HG03196 (cell line): Measurements from ENCODE around the gene DFFB.
"Not testable (repeated sequence)": the region's sequence is repeated elsewhere in the genome, so short reads cannot be mapped to it uniquely, and the experiment has no call there.

ENCODE experiments used
- ATAC-seq: cut with Tn5 transposase; IDR thresholded peaks from one replicate; pipeline ENCODE4 v1.9.1; 2021; ENCODE audit not compliant: unreplicated experiment

DFFB gene

DNA sequence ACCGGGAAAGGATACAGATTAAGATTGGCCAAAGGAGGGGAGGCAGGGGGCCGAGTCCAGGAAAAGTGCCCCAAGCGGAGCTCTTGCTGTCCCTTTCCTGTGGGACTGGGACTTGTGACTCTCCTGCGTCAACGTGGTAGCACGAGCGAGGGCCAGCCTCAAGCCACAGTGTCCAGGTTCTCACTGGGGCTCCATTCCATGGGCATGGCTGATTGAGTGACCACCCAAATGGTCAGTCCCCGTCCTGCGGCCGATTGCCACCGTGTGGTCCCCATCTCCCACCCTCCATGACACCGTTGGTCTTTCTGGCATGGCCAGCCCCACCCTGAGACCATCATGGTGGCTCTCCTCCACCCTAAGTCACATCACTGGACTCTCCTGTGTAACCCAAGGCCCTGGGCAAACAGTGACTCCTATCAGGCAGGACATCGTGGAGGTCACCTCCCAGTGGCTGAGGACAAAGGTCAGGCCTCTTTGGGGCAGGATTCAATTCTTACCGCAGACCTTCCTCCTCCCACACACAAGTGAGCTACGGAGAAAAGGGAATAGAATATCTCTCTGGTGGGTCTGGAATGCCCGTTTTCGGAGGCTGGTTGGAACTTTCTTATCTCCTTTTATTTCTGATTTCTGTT, 51.7 kb downstream of the DFFB start:
- no peak for ATAC-seq

DNA sequence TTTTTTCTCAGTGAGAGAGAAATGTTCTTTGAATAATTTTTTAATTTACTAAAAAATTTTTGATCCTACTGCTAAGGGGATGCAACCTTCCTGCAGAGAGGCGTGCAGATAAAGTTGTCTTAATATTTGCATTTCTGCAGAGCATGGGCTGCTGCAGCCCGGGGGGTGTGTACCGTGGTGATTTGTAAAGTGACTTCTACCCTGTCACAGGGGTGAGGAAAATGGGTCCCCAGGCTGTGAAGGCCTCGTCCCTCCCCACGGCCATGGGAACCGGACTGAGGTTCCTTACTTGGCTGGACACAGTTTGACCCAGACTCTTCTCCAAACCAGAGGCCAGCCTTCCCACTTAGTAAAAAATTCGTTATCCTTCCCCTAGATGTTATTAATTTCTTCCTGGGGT, 52.3 kb downstream of the DFFB start:
- ATAC-seq, result no peak

DNA sequence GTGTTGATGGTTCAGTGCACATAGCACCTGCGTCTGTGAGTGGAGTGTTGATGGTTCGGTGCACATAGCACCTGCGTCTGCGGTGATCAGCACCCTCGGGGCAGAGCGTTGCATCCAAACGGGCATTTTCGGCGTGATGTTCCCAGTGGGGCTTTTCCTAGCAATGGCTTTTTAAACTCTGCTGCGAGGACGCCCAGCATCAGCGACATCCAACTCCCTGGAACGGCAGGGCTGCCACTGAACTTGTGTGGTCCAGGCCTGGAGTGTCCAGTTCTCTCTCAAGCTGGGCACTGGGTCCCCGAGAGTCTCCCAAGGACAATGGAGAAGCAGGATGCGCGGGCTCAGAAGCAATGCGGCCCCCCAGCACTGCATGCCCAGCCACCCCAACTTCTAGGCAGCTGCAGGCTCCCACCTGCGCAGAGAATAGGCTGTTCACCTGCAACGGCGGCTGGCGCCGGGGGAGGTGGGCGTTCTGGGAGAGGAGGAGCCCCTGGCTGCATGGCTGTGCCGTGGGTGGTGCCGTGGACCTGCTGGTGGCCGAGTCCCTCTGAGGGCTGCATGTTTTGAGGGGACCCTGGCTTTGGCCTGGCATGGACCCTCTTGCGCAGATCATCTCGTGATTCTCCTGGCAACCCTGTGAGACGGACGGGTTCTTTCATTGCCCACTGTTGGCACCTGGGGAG, 52.9 kb downstream of the DFFB start:
- ATAC-seq, result no peak

DNA sequence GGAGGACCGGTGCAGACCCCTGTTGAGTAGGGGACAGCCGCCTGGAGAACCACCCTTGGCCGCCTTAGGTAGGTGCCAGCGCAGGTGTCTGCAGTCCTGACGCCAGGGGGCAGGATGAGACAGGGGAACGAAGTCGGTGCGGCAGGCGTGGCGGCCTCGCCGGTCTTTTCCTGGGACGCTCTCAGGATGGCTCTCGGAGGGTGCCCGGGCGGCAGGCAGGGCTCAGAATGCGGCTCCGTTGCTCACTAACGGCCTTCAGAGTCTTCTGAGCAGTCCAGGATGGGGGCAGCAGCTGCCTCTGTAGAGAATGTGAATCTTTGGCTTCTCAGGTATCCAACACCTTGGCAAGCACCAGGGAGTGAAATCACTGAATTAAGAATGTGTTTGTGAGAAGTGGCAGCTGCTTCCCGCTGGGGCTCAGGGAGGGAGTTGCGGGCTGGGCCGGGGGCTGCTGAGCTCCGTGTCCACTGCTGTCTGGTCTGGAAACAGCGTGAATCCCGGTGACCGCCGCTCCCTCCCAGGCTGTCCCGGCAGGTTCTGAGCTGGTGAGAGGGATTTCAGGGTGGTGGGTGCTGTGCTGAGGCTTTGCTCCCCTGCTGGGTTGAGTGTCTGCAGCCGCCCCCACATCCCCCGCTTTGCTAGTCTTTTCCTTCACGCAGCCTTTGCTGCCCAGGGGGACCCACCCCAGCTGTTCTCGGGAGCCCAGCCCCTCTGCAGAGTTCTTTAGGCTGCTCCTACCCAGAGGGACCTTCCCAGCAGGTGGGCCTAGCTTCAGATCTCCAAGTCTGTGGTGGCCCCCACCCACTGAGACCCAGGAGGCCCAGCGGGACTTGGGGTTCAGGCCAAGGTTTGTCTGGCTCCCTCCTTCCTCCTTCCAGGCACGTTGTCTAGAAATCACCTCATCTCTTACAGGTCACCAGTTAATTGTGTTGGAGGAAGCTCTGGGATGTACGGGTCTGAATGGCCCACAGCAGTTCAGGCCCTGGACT, 53.9 kb downstream of the DFFB start:
- ATAC-seq, result no peak

DNA sequence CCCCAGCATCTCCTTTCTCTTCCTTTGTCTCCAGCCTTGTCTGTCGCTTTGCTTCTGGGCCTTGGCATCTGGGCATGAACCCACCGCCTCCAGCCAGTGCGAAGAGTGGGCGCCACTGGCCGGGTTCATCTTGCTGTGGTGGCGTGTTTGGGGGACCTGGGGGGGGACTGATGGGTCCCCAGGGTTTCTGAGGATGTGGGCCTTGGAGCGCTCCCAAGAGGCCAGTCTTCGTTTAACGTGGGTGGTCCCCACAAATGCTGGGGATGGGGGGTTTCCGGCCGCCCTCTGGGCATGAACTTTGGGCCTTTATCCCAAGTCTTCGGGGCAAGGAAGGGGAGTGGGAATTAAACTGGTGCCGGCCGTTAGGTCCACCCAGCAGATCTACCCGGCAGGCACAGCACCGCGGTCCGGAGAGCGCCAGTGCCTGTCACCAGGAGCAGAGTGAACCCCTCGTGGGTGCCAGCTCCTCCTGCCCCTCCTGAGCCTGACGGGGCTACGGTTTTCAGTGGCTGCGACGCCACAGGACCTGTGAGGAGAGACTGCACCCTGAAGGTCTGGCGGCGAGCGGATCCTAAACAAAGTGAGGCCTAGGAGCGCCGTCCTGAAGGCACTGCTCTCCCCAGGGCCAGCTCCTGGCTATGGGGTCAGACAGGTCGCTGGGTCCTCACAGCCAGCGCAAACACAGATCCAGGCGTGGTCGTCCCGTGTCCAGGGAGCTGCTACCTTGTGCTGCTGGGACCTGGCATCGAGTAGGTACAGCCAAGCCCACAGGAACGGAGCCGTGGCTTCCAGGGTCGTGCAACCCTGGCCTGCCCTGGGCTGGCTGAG, 54.9 kb downstream of the DFFB start:
- ATAC-seq, result no peak

DNA sequence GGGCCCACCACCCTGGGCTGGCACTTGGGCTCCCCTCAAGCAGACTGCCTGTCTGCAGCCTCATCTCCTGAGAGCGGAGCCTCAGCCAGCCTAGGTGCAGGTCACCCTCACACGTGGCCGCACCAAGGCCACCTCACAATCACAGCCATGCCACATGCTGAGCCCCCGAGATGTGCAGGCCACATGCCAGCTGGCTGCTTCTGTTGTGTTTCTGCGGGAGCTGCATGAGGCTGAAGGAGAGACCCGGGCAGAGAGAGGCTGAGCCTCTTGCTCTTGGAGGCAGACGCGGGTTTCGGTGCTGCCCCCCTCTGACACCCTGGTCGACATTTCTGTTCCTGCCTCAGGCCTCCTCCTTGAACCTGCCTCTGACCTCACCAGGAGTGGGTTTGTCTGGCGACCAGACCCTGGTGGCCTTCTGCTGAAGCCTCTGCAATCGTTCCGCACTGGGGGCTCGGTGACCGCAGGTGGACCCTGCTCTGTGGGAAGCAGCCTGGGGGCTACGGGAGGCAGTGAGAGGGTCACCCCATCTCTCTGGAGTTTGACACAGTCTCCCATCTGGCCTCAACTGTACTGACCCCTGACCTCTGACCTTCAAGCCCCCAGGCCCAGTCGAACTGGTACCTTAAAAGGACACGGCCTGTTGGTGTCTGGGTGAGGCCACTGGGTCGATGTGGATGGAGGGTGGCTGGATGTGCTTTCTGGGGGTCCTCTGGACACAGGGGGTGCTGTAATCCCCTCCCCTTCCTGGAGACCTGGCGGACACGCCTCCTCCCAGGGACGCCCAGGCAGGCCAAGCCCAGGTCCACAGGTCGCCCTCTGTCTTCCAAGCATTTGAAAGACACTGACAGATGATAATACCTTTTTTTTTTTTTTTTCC, 55.8 kb downstream of the DFFB start:
- ATAC-seq, result no peak

DNA sequence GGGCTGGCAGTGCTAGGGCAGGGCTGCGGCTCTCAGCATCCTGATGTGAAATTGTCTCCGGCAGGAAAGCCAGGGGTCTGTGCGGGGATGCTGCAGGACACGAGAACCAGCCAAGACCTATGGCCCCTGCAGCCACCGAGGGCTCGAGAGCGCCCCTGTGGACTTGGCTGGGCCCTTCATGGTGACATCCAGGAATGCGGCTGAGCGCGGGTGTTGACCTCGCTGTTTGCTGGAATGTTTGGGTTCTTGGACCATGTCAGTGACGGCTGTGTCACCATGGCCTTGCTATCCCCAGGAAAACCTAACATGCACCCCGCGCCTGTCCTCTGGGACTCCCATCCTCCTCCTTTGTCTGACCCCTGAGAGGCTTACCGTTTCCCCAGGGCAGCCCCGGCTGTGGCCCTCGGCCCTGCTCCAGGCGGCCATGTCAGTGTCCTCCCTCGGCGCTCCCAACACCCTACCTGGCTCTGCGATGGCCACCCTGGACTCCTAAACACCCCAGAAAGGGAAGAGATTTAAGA, 57.1 kb downstream of the DFFB start:
- no peak for ATAC-seq

DNA sequence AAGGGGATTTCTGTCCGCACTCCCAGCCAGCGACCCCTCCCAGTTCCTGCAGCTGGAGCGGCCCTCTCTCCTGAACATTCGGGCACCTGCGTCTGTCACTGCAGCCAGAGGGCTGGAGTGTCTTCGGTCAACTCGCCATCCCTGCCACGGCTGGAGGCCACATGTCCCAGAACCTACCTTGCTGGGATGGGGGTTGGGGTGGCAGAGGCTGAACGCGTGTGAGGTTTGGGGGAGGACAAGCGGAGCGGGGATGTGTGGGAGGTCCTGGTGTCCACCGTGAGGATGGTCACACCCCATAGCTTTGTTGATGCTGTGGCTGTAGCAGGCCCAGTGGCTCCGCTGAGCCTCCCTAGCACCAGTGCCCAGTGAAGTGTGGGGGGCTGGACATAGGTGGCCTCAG, 57.6 kb downstream of the DFFB start:
- no peak for ATAC-seq

DNA sequence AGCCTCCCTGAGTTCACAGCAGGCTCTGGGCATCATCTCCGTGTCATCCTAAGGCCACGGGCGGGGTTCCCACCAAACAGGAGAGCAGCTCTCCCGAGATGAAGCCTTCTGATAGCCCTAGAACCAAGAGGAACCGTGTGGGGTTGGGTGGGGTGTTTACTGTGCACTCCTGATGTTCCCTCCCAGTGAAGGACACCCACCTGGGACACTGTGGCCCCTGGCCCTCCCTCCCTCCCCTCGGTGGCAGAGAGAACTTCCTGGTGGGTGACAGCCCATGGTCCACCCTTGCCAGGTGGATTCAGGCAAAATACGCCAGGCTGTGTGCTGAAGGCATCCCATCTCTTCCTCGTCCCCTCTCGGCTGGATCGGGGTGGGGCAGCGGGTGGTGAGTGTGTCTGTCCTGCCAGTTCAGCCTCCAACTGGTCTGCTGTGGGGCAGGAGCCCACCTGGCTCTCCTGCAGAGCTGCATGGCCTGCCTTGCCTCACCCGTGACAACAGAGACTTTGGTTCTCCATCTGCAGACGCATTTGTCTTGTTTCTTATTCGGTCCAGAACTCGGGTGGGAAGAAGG, 58.4 kb downstream of the DFFB start:
- ATAC-seq, result no peak

DNA sequence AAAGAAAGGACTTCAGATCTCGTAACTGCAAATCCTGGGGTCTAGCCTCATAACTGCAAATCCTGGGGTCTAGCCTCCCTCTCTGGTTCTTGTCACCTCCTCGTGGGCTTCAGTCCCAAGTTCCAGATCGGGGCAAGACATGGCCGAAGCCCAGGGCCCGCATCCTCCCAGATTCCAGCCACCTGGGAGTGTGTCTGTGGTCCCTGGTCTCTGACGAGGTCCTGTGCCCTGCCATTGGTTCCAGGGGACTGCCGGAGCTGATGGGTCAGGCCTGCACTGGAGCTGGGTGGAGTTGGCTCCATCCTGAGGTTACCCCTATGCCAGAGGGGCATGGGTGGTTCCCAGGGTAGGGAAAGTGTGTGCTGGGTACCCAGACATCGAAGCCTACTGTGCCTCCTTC, 60.5 kb downstream of the DFFB start:
- no peak for ATAC-seq

DNA sequence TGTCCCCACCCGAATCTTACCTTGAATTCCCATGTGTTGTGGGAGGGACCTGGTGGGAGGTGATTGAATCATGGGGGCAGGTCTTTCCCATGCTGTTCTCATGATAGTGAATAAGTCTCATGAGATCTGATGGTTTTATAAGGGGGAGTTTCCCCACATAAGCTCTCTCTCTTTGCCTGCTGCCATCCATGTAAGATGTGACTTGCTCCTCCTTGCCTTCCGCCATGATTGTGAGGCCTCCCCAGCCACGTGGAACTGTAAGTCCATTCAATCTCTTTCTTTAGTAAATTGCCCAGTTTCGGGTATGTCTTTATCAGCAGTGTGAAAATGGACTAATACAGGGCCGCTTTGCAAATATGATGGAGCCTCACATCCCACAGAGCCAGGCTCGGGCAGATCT, 61.1 kb downstream of the DFFB start:
- ATAC-seq, result not testable (repeated sequence)

DNA sequence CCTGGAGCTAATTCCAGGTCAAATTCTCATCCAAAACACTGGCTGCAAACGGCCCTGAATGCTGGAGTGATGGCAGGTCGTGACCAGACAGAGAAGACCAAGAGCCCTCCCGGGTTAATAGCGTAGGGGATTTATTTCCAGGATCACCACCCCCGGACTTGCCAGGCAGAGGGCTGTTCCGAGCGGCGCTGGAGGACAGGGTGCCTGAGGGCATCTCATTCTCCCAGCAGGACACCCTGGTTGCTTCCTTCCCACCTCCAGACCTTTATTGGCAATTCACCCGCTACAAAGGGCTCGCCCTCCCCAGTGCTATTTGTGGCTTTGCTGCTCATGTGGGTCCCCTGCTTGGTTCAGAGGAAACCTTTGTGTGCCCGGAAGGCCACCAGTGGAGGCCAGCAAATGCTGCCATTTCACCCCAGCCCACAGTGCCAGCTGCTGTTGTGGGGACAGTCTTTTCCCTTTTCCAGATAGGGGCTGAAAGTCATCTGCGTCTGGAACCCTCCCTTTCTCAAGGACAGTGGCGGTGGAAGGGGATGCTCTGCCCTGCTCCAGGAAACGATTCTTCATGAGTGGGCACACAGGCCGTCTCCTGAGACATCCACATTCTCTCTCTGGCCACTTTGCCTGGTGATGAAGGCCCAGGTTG, 61.8 kb downstream of the DFFB start:
- ATAC-seq, result no peak

DNA sequence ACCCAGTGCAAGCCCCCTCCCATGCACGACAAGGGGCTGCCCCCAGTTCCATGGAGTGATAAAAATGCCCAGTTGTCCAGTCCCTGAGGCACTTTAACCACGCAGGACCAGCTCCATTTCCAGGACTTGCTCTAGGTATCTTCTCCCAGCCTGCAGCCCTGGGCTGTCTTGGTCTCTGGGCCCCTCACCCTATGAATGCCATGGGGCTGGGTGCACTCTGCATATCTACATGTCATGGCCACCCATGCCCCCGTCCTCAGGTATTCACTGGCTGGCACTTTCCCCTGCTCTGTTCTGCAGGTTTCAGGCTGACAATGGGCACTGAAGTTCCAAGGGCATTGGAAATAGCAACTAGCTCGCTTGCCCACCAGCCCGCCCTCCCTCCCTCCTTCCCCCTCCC, 62.4 kb downstream of the DFFB start:
- no peak for ATAC-seq

DNA sequence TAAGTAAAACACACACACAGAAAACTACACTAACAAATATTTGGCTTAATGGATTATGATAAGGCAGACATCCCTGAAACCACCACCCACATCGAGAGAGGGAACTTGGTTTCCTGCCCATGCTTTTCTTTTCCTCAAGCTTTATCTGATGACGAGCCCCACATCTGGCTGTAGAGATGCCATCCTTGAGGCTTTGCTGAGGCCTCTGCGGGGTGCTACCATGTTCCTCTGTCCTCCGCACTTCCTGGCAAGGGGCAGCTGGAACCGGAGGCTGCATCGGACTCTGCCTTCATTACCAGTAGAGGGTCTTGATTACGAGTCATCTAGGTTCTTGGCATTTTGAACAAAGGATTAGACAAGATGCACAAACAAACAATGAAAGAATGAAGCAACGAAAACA, 64.5 kb downstream of the DFFB start:
- no peak for ATAC-seq

DNA sequence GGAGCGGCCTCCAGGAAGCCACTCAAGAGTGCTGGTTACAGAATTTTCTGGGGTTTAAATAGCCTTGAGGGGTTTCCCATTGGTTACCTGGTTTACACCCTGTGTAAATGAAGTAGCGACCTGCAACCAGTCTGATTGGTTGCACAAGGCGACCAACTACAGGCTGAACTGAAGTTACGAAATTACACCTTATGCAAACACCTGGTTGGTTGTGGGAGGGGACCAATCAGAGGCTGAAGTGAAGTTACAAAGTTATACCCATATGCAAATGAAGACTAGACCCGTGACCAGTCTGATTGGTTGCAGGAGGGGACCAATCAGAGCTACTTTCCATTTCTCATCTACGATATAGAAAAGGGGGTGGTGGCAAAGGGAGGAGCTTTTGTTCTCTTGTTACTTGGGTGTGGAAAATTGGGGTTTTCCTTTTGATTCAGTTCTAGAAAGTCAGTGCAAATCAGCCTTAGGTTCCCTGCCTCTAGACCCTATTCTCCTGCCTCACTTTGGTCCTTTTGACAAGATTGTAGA, 65.0 kb downstream of the DFFB start:
- no peak for ATAC-seq

DNA sequence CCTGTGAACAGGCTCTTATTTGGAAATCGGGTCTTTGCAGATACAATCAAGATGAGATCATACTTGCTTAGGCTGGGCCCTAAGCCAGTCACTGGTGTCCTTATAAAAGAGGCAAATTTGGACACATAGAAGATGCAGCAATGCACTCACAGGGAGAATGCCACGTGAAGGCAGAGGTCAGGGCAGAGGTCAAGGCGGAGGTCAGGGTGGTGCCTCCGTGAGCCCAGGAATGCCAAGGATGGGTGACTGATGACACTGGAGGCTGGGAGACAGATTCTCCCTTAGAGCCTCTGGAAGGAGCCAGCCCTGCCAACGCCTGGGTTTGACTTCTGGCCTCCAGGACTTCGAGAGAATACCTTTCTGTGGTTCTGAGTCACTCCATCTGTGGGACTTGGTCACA, 65.6 kb downstream of the DFFB start:
- no peak for ATAC-seq

DNA sequence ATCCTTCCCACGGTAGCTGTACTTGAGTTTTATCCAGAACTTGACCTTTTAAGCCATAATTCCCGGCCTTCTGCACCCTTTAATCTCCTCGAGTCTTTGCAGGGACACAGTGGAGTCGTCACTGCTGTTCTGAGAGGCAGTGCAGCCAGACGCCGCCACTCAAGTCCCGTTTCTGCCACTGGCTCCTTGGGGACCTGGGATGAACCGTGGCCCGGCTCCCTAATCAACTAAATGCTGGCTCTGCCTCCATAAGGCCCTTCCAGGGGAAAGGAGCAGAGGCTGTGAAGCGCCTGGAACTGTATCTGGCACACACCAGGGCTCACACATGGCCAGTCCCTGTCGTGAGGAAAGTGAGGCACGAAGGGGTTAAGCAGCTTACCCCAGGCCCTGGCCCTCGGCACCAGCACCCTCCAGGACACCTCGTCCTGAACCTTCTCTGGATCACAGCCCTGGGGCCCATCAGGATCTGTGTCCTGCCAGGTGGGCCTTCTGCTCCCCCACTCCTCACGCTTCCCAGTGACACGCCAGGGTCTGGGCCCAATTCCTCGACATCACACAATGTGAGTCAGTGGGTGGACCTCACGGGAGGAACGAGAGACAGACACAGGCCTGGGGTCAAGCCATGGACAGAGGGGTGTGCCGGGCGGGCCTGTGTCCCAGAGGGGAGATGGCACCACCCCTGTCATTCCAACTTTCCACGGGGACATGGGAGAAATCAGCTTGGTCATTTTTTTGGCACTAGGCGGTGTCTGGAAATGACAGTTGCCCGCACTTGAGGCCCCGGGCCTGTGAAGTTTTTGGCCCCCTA, 66.3 kb downstream of the DFFB start:
- ATAC-seq, result no peak
